GM21381 (cell line): ENCODE measurements around the gene GGCT.
A peak's percentile ranks its signal among the peaks of the same experiment; 100 is the strongest.

Experiments
- ATAC-seq: cut with Tn5 transposase; IDR thresholded peaks from one replicate; pipeline ENCODE4 v1.9.1; 2021; ENCODE audit warnings: mild to moderate bottlenecking, moderate library complexity; ENCODE audit not compliant: unreplicated experiment

The GGCT gene

DNA sequence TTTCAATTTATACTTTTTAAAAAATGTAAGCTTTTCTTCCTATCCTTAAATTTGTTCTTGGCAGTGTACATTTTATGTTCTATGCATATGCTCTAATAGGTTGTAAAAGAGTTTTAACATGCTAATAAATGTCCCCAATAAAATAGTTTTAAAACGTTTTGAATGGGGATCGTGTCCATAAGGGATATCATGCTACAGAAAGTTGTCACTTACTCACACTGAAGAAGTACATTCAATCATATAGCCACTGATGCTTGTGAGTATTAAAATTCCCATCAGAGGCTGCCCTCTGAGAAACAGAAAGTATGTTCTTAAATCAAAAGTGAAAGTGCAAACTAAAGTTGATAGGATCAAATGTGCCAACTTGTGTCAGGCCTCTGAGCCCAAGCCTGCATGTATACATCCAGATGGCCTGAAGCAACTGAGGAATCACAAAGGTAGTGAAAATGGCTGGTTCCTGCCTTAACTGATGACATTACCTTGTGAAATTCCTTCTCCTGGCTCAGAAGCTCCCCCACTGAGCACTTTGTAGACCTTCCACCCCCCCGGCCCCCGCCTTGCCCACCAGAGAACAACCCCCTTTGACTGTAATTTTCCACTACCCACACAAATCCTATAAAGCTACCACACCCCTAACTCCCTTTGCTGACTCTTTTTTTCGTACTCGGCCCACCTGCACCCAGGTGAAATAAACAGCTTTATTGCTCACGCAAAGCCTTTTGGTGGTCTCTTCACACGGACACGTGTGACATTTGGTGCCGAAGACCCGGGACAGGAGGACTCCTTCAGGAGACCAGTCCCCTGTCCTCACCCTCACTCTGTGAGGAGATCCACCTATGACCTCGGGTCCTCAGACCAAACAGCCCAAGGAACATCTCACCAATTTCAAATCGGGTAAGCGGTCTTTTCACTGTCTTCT lies 25.2 kb downstream of the GGCT start:
- ATAC-seq = no peak

DNA sequence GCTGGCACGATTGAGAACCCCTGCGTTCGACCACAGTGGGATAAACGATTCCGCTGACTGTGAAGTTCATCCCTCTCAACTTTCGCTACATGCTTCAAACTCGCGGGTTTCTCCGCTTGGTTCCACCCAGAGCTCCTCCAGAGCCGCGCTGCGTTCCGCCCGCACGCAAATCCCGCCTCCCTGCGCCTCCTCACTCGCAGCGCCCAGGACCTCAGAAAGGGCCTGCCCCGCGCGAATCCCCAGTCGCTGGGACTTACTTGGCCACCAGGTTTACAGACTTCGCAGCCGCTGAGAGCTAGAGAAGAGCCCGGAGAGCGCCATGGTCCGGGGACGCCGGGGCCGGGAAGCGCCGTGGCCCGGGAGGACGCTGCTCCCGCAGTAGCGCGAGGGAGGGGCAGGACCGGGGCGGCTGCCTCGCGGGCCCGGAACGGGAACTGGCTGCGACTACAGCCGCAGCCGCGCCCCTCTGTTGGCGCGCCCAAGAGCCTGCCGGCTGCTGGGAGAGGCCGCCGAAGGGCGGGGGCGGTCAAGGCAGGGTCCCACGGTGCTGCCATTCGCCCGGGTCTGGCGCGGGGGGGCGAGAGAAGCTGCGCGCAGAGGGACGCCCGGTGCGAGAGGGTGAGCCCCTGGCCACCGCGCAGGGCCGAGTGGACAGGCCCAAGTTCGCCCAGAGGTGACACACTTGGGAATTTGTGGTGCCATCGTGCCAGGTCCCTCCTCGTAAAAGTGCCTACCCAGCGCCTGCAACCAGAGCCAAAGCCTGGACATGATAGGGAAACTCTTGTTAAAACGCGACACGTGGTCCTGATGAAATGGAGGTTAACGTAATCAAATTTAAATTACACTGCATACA lies 26.1 kb downstream of the GGCT start, which contains the start of gene NOD1:
NOD1 (minus strand) TSS at position 436 of the 853 bp plus-strand sequence. CDS start 21,863 bp downstream, outside the sequence.
- ATAC-seq = peak; percentile 92

DNA sequence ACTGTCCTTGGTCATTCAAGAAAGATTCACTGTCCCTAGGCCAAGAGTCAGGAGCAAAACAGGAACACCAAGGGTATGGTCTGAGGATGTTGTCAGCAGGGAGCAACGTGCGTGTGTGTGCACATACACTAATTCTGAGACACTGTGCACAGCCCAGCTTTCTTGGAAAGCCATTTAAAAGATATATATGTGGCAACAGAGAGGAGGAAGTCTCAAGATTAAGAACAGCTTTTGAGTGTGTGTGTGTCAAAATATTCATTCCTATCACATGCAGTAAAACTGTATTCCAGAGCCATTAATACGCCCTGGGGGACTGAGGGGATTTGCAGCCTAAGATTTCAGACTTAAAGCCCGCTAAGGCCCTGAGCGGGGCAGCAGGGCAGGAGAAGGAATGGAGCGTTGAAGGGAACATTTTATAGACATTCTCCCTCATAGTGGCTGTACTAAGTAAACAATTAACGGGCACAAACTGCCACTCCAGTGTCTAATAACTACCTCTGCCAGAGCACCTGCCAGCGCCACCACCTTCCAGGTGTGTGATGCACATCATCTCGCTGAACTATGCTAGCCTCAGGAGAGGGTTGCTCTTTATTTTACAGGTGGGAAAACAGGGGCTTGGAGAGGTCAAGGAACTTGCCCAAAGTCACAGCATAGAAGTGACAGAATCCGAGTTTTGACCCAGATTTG lies 28.0 kb downstream of the GGCT start:
- ATAC-seq = no peak

- ATAC-seq = no peak
Measured at GRCh38 chr7:30475580-30475979, 29.0 kb downstream of the GGCT start.

DNA sequence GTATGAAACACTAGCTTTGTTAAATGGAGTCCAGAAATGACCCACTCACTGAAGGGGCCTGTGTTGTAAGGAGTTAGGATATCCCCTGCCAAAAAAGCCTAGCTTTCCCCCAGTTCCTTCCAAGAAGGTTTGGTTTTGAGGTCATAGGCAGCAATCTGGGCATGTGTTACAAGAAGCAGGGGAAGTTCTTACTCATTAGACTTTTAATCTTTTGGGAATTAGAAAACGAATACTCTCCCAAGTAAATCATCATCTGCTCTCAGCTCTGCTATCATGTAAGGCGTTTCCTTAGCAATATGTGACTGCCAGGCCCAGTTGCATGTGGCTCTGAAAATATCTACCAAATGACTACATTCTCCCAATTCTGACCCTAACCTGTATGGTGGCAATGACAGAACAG lies 29.7 kb downstream of the GGCT start:
- no peak for ATAC-seq

- ATAC-seq = no peak
Measured at GRCh38 chr7:30474485-30474884, 30.1 kb downstream of the GGCT start.

GRCh38 chr7:30473903-30474302 lies 30.7 kb downstream of the GGCT start:
- ATAC-seq = no peak

DNA sequence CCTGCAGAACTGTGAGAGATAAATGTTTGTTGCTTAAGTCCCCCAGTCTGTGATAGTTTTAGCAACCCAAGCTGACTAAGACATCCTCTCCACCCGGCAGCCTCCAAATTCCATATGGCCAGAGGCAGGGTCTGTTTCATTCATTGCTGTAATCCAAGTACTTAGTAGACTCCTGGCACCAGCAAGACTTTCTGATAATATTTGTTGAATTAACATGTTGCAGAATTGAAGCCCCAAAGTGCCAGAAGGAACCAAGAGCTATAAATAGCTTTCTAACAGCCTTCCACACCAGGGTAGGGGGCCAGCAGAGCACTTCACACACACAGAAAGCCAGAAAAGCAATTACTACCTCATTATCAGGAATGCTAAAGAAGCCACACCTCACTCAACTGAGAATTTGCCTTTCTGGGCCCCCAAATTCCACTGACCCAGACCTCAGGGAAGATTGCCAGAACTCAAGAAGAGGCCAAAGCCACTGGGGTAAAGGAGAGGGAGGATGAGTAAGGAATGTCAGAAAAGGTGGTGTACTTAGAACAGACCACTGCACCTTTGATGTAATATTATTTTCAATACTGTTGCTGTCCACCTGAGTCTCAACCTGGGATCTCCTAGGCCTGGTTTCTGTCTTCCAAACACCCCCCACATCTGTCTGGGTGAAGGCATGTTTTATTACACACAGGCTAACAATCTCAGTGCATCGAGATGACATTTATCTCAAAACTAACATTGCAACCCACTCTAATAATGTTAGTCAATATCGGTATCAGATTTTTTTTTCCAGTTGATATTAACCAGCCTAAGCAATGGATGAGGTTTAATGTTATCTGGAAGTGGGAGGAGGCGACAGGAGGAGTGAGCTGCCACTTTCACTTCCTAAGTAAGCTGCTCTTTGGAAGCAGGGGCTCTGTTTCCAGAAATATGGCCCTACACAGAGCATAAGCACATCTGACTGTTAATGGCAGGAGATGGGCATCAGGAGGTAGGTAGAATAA lies 31.5 kb downstream of the GGCT start:
- ATAC-seq = no peak

GRCh38 chr7:30472081-30472783 lies 32.4 kb downstream of the GGCT start:
- no peak for ATAC-seq

GRCh38 chr7:30471205-30471604 lies 33.4 kb downstream of the GGCT start:
- ATAC-seq = no peak

DNA sequence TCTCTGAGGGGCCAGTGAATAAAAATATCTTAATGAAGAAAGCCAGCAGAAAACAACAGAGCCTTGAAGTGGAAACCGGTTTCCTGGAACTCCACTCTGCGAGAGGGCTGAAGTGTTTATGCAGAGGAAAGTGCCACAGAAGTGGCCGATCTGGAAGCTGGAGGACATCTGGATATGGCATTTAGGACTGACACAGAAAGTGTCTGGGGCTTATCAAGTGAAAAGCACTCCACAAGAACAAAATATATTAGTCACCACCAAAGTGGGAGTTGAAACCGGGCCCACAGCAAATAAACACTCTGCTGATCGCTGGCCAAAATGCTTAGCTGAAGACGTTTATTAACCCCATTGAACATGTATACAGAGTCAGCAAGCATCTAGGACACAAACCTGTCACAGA lies 33.9 kb downstream of the GGCT start:
- no peak for ATAC-seq

DNA sequence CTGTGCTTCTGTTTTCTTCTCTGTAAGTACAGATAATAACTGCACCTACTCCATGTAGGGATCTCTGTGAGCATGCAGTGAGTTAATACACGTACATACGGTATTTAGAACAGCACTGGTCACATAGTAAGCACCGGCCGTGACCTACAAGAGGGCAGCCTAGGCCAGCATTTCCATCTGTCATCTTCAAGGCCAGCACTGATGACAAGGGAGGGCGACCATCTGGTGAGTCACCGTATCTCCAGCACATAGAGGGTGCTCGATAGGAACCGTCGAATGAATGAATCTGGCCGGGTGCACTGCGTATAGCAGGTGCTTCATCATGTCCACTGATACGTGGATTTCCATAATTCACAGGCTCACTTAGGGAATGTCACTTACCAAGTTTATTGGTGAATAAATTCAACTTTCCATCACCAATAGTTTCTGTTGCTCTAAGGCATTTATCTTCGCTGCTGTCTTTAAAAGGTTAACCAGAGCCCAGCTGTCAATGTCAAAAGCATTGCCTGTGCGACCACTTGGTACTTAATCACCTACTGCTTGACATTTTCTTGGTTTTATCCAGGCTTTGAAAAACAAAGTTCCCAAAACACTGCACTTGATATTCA lies 34.4 kb downstream of the GGCT start:
- ATAC-seq = no peak

DNA sequence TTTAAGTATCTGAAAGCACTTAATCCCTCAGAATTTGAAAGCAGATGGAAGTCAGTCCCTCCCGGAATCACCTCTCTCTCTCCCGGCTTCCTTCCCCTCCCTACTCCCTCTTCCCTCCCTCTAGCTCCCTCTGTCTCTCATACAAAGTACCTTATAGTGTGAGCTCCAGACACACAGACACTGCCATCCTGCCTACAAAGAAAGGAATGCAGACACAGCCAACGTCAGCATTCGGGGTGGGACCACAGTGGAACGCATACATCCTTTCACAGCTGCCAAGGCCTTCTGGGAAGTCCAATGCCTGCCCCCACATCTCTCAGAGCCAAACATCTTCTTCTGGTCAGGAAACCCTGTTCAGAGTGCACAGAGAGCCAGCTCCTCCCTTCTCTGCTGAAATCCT lies 35.3 kb downstream of the GGCT start:
- ATAC-seq = no peak

DNA sequence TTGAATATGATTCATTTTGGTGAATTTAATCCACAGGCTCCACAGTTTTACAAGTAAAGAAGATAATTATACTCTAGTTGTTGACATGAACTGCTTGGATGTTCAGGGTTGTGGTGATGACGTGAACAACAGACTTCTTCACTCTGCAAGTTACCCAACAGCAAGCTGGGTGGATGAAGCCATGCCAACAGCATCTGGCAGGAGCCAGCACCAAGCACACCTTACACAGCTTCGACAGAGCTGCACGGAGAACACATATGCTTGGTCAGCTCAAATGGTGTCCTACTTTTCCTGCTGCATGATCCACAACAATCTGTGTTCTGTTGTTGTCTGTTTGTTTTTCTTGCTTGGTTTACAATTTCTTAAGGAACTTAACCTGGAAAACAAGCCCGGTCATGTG lies 35.8 kb downstream of the GGCT start:
- ATAC-seq = no peak

- ATAC-seq = no peak
Measured at GRCh38 chr7:30468041-30468440, 36.6 kb downstream of the GGCT start.

GRCh38 chr7:30467271-30467670 lies 37.4 kb downstream of the GGCT start:
- ATAC-seq = no peak

- ATAC-seq = no peak
Measured at GRCh38 chr7:30466266-30466665, 38.4 kb downstream of the GGCT start.

DNA sequence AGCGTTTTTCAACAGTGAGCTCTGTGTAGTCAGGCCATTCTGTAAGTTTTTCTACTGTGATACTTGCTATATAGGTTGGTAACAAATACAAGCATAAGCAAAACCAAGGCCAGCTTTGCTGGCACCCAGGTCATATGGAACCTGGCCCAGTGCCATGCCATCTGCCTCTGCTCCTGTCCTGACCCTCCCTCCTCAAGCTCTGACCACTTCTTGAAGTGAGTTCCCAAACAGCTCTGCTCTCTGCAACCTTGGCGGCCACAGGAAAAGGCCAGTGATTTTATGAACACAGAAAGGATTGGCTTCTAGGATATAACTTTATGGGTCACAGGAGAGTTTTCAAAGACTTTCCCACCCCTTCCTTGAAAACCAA lies 38.8 kb downstream of the GGCT start:
- no peak for ATAC-seq
